PC-9 (cell line): ENCODE results near the gene IFNL1. TPM values are rescaled to one million over a fixed set of nuclear protein-coding genes. Genes with fewer than 3 reads are reported as not detected.

Experiments used
- BruUV-seq: library from RNA; stranded (reverse); fragments of 400-500 nt; replicated peaks from 2 replicates; lab custom pipeline; 2021; lab: Mats Ljungman, UMichigan
- CTCF ChIA-PET: fragments of 300-600 bp; sonication (Branson Sonifier 250); formaldehyde crosslinking; loops from one replicate; lab custom pipeline; 2022; ENCODE audit warnings: antibody characterized with exemption; lab: Charles Lee
- POLR2A ChIA-PET: fragments of 300-600 bp; sonication (Branson Sonifier 250); formaldehyde crosslinking; loops from one replicate; lab custom pipeline; 2022; ENCODE audit warnings: antibody characterized with exemption; ENCODE audit not compliant: unreplicated experiment; lab: Charles Lee
- DNase-seq, 2 experiments: peaks; one replicate each; pipeline versions ENCODE4 v3.0.0 to v3.0.0-alpha.2; 2015 to 2022; ENCODE audit warnings: mixed read lengths in 1 of 2
- H2AFZ ChIP-seq: fragments of 200-600 bp; sonication (generic); 2 replicates; pipeline ENCODE4 v1.8.1; 2017; ENCODE audit warnings: antibody characterized with exemption
- H3F3A ChIP-seq: fragments of 200-600 bp; sonication (generic); 2 replicates; pipeline ENCODE4 v1.8.1; 2017; ENCODE audit warnings: antibody characterized with exemption, mild to moderate bottlenecking, low read depth; ENCODE audit not compliant: insufficient read depth
- H3K27ac ChIP-seq: fragments of 200-600 bp; sonication (generic); 2 replicates; pipeline ENCODE4 v1.6.1; 2016; ENCODE audit warnings: mixed run types
- H3K27me3 ChIP-seq: fragments of 200-600 bp; sonication (generic); 2 replicates; pipeline ENCODE4 v1.6.1; 2016; ENCODE audit warnings: low read depth, mixed run types; ENCODE audit not compliant: insufficient read depth
- H3K36me3 ChIP-seq: fragments of 200-600 bp; sonication (generic); 2 replicates; pipeline ENCODE4 v1.6.1; 2016; ENCODE audit warnings: low read depth, mixed run types
- H3K4me1 ChIP-seq: fragments of 200-600 bp; sonication (generic); replicated peaks from 2 replicates; pipeline ENCODE4 v1.6.1; 2016; ENCODE audit warnings: mixed run types; ENCODE audit not compliant: insufficient read depth
- H3K4me2 ChIP-seq: fragments of 200-600 bp; sonication (generic); 2 replicates; pipeline ENCODE4 v1.6.1; 2017; ENCODE audit warnings: mixed run types
- H3K4me3 ChIP-seq: fragments of 200-600 bp; sonication (generic); 2 replicates; pipeline ENCODE4 v1.6.1; 2016; ENCODE audit warnings: mixed run types
- H3K79me2 ChIP-seq: fragments of 200-600 bp; sonication (generic); 2 replicates; pipeline ENCODE4 v1.6.1; 2017; ENCODE audit warnings: low read depth, mixed run types
- H3K9me2 ChIP-seq: fragments of 200-600 bp; sonication (generic); 2 replicates; pipeline ENCODE4 v1.8.1; 2017; ENCODE audit warnings: mild to moderate bottlenecking; ENCODE audit not compliant: insufficient read depth
- H3K9me3 ChIP-seq: fragments of 200-600 bp; sonication (generic); 2 replicates; pipeline ENCODE4 v1.8.1; 2016; ENCODE audit warnings: low read depth; ENCODE audit not compliant: insufficient read depth
- H4K20me1 ChIP-seq: fragments of 200-600 bp; sonication (generic); 2 replicates; pipeline ENCODE4 v1.8.1; 2017; ENCODE audit not compliant: insufficient read depth
- CTCF ChIP-seq: fragments of 200-600 bp; sonication (generic); conservative IDR thresholded peaks from 2 replicates; pipeline ENCODE4 v1.6.1; 2017; ENCODE audit warnings: mixed run types, antibody characterized with exemption, mild to moderate bottlenecking, moderate library complexity
- EZH2 ChIP-seq: fragments of 200-600 bp; sonication (generic); IDR thresholded peaks from 2 replicates; pipeline ENCODE4 v1.8.0; 2017; ENCODE audit warnings: antibody characterized with exemption, low read depth
- intact Hi-C: fragments of 100-400 bp; cut with micrococcal nuclease; formaldehyde crosslinking; loops from one replicate; pipeline ENCODE4 v1.10.0; 2022; ENCODE audit not compliant: unreplicated experiment
- total RNA-seq: library from RNA; stranded (reverse); gene quantifications from 2 replicates; pipeline ENCODE4 v1.2.3, GENCODE V29; 2021

The IFNL1 gene
- total RNA-seq, 1 experiment from 2014 or later: not detected

DNA sequence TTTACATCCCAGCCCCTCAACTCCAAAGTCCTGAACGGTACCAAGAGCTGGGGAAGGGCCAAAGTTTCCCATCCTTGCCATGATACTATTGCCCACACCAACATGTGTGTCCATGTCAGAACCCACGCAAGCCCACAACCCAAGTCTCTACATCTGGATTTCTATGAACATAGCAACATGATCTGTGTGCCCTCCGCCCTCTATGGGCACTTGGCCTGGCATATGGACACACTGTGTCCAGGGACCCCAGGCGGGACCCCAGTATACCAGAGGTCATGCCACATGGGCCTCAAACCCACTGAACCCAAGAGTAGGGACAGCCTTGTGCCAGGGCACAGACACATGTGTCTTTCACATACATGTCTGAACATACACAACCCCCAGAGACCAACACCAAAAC, 22.5 kb downstream of the IFNL1 start:
- Histone ChIP-seq H2AFZ (no peak overlapping the region), H3K27me3 (no peaks in the 10 kb centered on the region; the same call in 1 of the 2 replicates), H3K9me3 (no peaks in the 10 kb centered on the region), H3K9me2 (no peaks in the 10 kb centered on the region), H3K4me3 (no peak overlapping the region), H3K4me1 (peaks cover 11% of the 10 kb centered on the region), H3K79me2 (0 out of 2 replicates have a peak, but pooled peaks cover 7% of the 10 kb centered on the region), H3K27ac (no peak overlapping the region), H3K4me2 (no peak overlapping the region), H3K36me3 (no peaks in the 10 kb centered on the region), H4K20me1 (no peaks in the 10 kb centered on the region), H3F3A (peaks cover 4% of the 10 kb centered on the region; the same call in 1 of the 2 replicates)
- DNase-seq: no peak
- ChIA-PET POLR2A (interaction anchor here (0.6 kb wide), 1 partner anchor 44 kb away, joined by 4 read pairs; no protein-coding TSS in a partner anchor), CTCF (no interaction called here)
- intact Hi-C loops: no loop called here
- no TSS peak for BruUV-seq
- TF ChIP-seq EZH2 (no peak), CTCF (no peak)

- H3K79me2 ChIP-seq: 0 out of 2 replicates have a peak, but pooled peaks cover 7% of the 10 kb centered on the region
- BruUV-seq: no TSS peak
Measured at GRCh38 chr19:39319098-39319891, 23.1 kb downstream of the IFNL1 start.

GRCh38 chr19:39319892-39320248, 23.7 kb downstream of the IFNL1 start:
- ChIA-PET CTCF (no interaction called here), POLR2A (no interaction called here)
- H3K36me3 ChIP-seq: no peaks in the 10 kb centered on the region
- H3F3A ChIP-seq: peaks cover 5% of the 10 kb centered on the region; the same call in 1 of the 2 replicates
- intact Hi-C loops: no loop called here
- H2AFZ ChIP-seq: peak overlapping the region; percentile 87
- peaks cover 11% of the 10 kb centered on the region for H3K4me1 ChIP-seq
- no peaks in the 10 kb centered on the region for H4K20me1 ChIP-seq
- no peaks in the 10 kb centered on the region for H3K9me2 ChIP-seq
- H3K27me3 ChIP-seq: no peaks in the 10 kb centered on the region; the same call in 1 of the 2 replicates
- TF ChIP-seq CTCF: no peak
- no peak for TF ChIP-seq EZH2
- H3K4me2 ChIP-seq: peak overlapping the region; percentile 83
- no peak for DNase-seq
- BruUV-seq: no TSS peak
- H3K4me3 ChIP-seq: peak overlapping the region; percentile 72
- 0 out of 2 replicates have a peak, but pooled peaks cover 7% of the 10 kb centered on the region for H3K79me2 ChIP-seq
- H3K9me3 ChIP-seq: no peaks in the 10 kb centered on the region
- no peak overlapping the region for H3K27ac ChIP-seq

More at GRCh38 chr19:39319098-39319891, 23.1 kb downstream of the IFNL1 start:
- ChIA-PET CTCF (no interaction called here), POLR2A (no interaction called here)
- H3K4me1 ChIP-seq: peaks cover 11% of the 10 kb centered on the region
- peaks cover 5% of the 10 kb centered on the region; the same call in 1 of the 2 replicates for H3F3A ChIP-seq
- no peaks in the 10 kb centered on the region for H3K36me3 ChIP-seq
- H3K27me3 ChIP-seq: no peaks in the 10 kb centered on the region; the same call in 1 of the 2 replicates
- TF ChIP-seq EZH2 (no peak), CTCF (no peak)
- no peak overlapping the region for H3K27ac ChIP-seq
- H2AFZ ChIP-seq: no peak overlapping the region
- H4K20me1 ChIP-seq: no peaks in the 10 kb centered on the region
- no peaks in the 10 kb centered on the region for H3K9me3 ChIP-seq
- H3K4me2 ChIP-seq: peak overlapping the region; percentile 83
- H3K4me3 ChIP-seq: peak overlapping the region; percentile 72
- intact Hi-C loops: no loop called here
- no peaks in the 10 kb centered on the region for H3K9me2 ChIP-seq
- no peak for DNase-seq
